HepG2 (cell line): ENCODE results near the gene AFF1. TPM values are rescaled to one million over a fixed set of nuclear protein-coding genes. Genes with fewer than 3 reads are reported as not detected.

Experiments used
- ATAC-seq: fragments of 200-7000 bp; cut with Tn5 transposase; 3 replicates; pipeline ENCODE4 v1.9.1; 2020; ENCODE audit warnings: mild to moderate bottlenecking, moderate library complexity
- BruUV-seq: library from RNA; stranded (reverse); fragments of 400-500 nt; replicated peaks from 2 replicates; lab custom pipeline; 2021; lab: Mats Ljungman, UMichigan
- CTCF ChIA-PET: fragments of 300-600 bp; formaldehyde crosslinking; extraction: SDS; loops from one replicate; lab custom pipeline; 2021; ENCODE audit warnings: low total read pairs, inconsistent platforms, low intra/inter-chr PET ratio; lab: Yijun Ruan, JAX
- POLR2A ChIA-PET: fragments of 350-600 bp; sonication (Branson Sonifier 250); formaldehyde crosslinking; loops from one replicate; lab custom pipeline; 2020; ENCODE audit warnings: antibody characterized with exemption, inconsistent platforms; lab: Yijun Ruan, JAX
- DNase-seq: peaks from one replicate; pipeline ENCODE4 v3.0.0-alpha.2; 2015; ENCODE audit warnings: low spot score
- FAIRE-seq: peaks from 3 replicates; lab custom pipeline; 2011; peaks lifted over from hg19 to GRCh38; lab: Jason Lieb, UNC
- H2AFZ ChIP-seq: one replicate; pipeline ENCODE4 v1.6.1; 2011; ENCODE audit warnings: low read length, inconsistent platforms
- H3K27ac ChIP-seq: fragments of 300-600 bp; 3 replicates; pipeline ENCODE4 v1.8.0; 2011; ENCODE audit warnings: mixed run types, mild to moderate bottlenecking, mixed read lengths, low read length, inconsistent platforms; ENCODE audit not compliant: insufficient read depth; ENCODE audit errors: extremely low read length
- H3K27me3 ChIP-seq, 2 experiments: fragments of 200-600 bp in 1 of 2; 2 replicates in 1 of 2; 3 replicates in 1 of 2; pipeline versions ENCODE4 v1.6.0 to v1.8.0; 2011; ENCODE audit warnings: low read length in 2 of 2, mild to moderate bottlenecking in 2 of 2, moderate library complexity in 2 of 2, inconsistent platforms in 1 of 2; ENCODE audit not compliant: insufficient read depth in 2 of 2, control insufficient read depth in 1 of 2
- H3K36me3 ChIP-seq, 2 experiments: fragments of 200-600 bp in 1 of 2; replicated peaks in 1 of 2; 2 replicates in 1 of 2; 3 replicates in 1 of 2; pipeline versions ENCODE4 v1.5.1 to v1.8.0; 2011; ENCODE audit warnings: low read length in 2 of 2, inconsistent platforms in 1 of 2; ENCODE audit not compliant: insufficient read depth in 2 of 2, control insufficient read depth in 1 of 2
- H3K4me1 ChIP-seq: 2 replicates; pipeline ENCODE4 v1.5.1; 2012; ENCODE audit warnings: low read length, inconsistent platforms; ENCODE audit not compliant: insufficient read depth
- H3K4me2 ChIP-seq: 2 replicates; pipeline ENCODE4 v1.6.0; 2011; ENCODE audit warnings: low read depth, low read length, inconsistent platforms
- H3K4me3 ChIP-seq, 3 experiments: fragments of 200-600 bp in 1 of 3; sonication (generic), shearing (Covaris generic) in 1 of 3; replicated peaks in 1 of 3; 2 replicates each; pipeline ENCODE4 v1.5.1; 2011 to 2016; ENCODE audit warnings: low read length in 3 of 3, inconsistent platforms in 2 of 3, low read depth in 2 of 3, mild to moderate bottlenecking in 2 of 3, control low read depth in 1 of 3, mixed read lengths in 1 of 3; ENCODE audit not compliant: insufficient read depth in 1 of 3
- H3K79me2 ChIP-seq: one replicate; pipeline ENCODE4 v1.6.1; 2011; ENCODE audit warnings: low read length, inconsistent platforms; ENCODE audit not compliant: insufficient read depth
- H3K9ac ChIP-seq: 2 replicates; pipeline ENCODE4 v1.6.0; 2011; ENCODE audit warnings: mild to moderate bottlenecking, low read depth, low read length, inconsistent platforms; ENCODE audit not compliant: insufficient read depth
- H3K9me3 ChIP-seq: 2 replicates; pipeline ENCODE4 v1.5.1; 2012; ENCODE audit warnings: mild to moderate bottlenecking, low read length
- H4K20me1 ChIP-seq: 2 replicates; pipeline ENCODE4 v1.6.0; 2011; ENCODE audit warnings: inconsistent platforms, mild to moderate bottlenecking, low read length, moderate library complexity; ENCODE audit not compliant: insufficient read depth
- ETV6 ChIP-seq: sonication (generic); formaldehyde crosslinking; conservative IDR thresholded peaks from 2 replicates; pipeline ENCODE4 v1.4.0; 2020; ENCODE audit warnings: missing genetic modification reagents
- HNRNPH1 ChIP-seq: fragments of 200-400 bp; formaldehyde crosslinking; optimal IDR thresholded peaks from 2 replicates; pipeline ENCODE3; 2017; ENCODE audit warnings: mild to moderate bottlenecking, low read depth, low read length
- LCORL ChIP-seq, 2 experiments: fragments of 450-650 bp in 1 of 2; sonication (generic) in 1 of 2; formaldehyde crosslinking in 1 of 2; IDR thresholded peaks; 2 replicates each; pipeline versions ENCODE4 v1.5.0 to v1.6.1; 2017 to 2020; ENCODE audit warnings: antibody characterized with exemption in 1 of 2, missing genetic modification reagents in 1 of 2
- SIX4 ChIP-seq: sonication (generic); formaldehyde crosslinking; IDR thresholded peaks from 2 replicates; pipeline ENCODE4 v1.4.0; 2020; ENCODE audit warnings: missing genetic modification reagents
- ZBTB42 ChIP-seq: sonication (generic); formaldehyde crosslinking; IDR thresholded peaks from 2 replicates; pipeline ENCODE4 v1.5.0; 2020; ENCODE audit warnings: mild to moderate bottlenecking, missing genetic modification reagents
- ZKSCAN8 ChIP-seq: IDR thresholded peaks from 2 replicates; pipeline ENCODE4 v1.6.1; 2016; ENCODE audit warnings: borderline replicate concordance, missing genetic modification reagents, missing compliant biosample characterization
- WGBS: methylation state at CpG from one replicate; pipeline ENCODE4 v1.1.6; 2017; ENCODE audit warnings: low lambda C conversion rate; 5-methylcytosine and 5-hydroxymethylcytosine counted together
- in situ Hi-C: cut with HindIII; loops from 2 replicates; pipeline ENCODE4 v1.10.0; 2017; ENCODE audit warnings: low pct_unique_long_range_greater_than_20kb; ENCODE audit not compliant: extremely low pct_ligation_motif_present
- intact Hi-C: fragments of 100-400 bp; cut with micrococcal nuclease; formaldehyde crosslinking; loops from one replicate; pipeline ENCODE4 v1.10.0; 2022; ENCODE audit not compliant: unreplicated experiment
- polyA plus RNA-seq, 8 experiments: library from polyadenylated mRNA; depleted of rRNA in 3 of 8; stranded (reverse) in 7 of 8; unstranded in 1 of 8; fragments of >200 nt; fragmentation: Illumina TruSeq in 4 of 8; extraction: Trizol in 4 of 8; gene quantifications; 2 replicates each; pipeline versions ENCODE4 v1.2.1 to v1.2.3, GENCODE V29; 2011 to 2016; ENCODE audit warnings: low read depth in 4 of 8, missing spikeins in 1 of 8, mixed read lengths in 1 of 8; ENCODE audit not compliant: insufficient read depth in 1 of 8
- total RNA-seq, 5 experiments: library from RNA; depleted of rRNA; stranded (reverse); fragments of >200 nt; fragmentation: Illumina TruSeq; extraction: Trizol; gene quantifications; 2 replicates each; pipeline ENCODE4 v1.2.3, GENCODE V29; 2016; ENCODE audit warnings: low read depth in 1 of 5
- TF ChIP-seq, protein P1 (sequence below): sonication (generic); formaldehyde crosslinking; IDR thresholded peaks from 2 replicates; pipeline ENCODE4 v1.5.1; 2020; ENCODE audit warnings: missing genetic modification reagents, mild to moderate bottlenecking, borderline replicate concordance
- TF ChIP-seq, protein P2 (sequence below): sonication (generic); formaldehyde crosslinking; IDR thresholded peaks from 2 replicates; pipeline ENCODE4 v1.5.0; 2020; ENCODE audit warnings: mild to moderate bottlenecking, missing genetic modification reagents
- TF ChIP-seq, protein P3 (sequence below): sonication (generic); formaldehyde crosslinking; IDR thresholded peaks from 2 replicates; pipeline ENCODE4 v1.8.0; 2022; ENCODE audit warnings: mild to moderate bottlenecking, missing genetic modification reagents; ENCODE audit not compliant: insufficient replicate concordance

Gene AFF1
- total and polyA plus RNA-seq, 2 of the 13 experiments (the other 11 are each of a cell fraction or from before 2014, with no cell fraction given): 15.5 to 15.9 TPM

DNA sequence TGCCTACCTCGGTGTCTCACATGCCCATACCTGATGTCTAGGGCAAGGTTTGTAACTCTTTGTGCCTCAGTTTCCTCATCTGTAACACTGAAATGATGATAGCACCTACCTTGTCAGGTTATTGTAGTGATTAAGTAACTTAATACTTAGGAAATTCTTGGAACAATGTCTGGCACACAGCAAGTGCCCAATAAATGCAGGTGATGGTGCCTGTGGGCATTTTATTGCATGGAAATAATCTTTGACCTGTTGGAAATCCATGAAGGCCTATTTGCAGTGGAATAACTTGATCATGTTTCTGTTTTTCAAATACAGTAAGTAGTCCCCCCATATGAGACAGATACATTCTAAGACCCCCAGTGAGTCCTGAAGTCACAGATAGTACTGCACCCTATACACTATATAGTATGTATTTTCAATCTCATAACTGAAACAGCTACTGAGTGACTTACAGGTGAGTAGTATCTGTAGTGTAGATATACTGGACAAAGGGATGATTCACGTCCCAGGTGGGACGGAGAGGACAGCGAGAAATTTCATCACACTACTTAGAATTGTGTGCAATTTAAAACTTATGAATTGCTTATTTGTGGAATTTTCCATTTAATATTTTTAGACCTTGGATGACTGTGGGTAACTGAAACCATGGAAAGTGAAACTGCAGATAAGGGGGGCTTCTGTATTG is 42.1 kb downstream of the AFF1 start:
- peak overlapping the region; percentile 65 for H3K9ac ChIP-seq
- POLR2A ChIA-PET: interaction anchor here (1.8 to 3.6 kb wide), 2 partner anchors 29 to 41 kb away, joined by 13 to 30 read pairs; partner anchors contain the start of gene AFF1
- H2AFZ ChIP-seq: no peak overlapping the region
- peaks cover 81% of the 10 kb centered on the region for H3K4me1 ChIP-seq
- 85% methylated on average over 4 of the region's 4 CpGs for WGBS
- H3K4me2 ChIP-seq: peak overlapping the region; percentile 67
- no TSS peak for BruUV-seq
- peaks cover 3 to 6% of the 10 kb centered on the region in 2 experiments; a peak in 3 of 5 replicates for H3K36me3 ChIP-seq
- ATAC-seq (peak; percentile 11; the same call in 2 of the 3 replicates), FAIRE-seq (no peak), DNase-seq (no peak)
- no peaks in the 10 kb centered on the region for H3K27me3 ChIP-seq
- peak overlapping the region in 1 of 3 experiments; percentile 28; a peak in 1 of 6 replicates for H3K4me3 ChIP-seq
- peak overlapping the region; percentile 94 for H3K27ac ChIP-seq
- TF ChIP-seq SIX4 (CRISPR knock-in tag) (no peak), ETV6 (no peak), HNRNPH1 (no peak), LCORL (IDR thresholded peaks at IDR 0.05) (no peak), LCORL (CRISPR knock-in tag; IDR thresholded peaks at IDR 0.05) (no peak), ZBTB42 (CRISPR knock-in tag) (no peak), ZKSCAN8 (peak; percentile 99)
- TF ChIP-seq, protein P1, sequence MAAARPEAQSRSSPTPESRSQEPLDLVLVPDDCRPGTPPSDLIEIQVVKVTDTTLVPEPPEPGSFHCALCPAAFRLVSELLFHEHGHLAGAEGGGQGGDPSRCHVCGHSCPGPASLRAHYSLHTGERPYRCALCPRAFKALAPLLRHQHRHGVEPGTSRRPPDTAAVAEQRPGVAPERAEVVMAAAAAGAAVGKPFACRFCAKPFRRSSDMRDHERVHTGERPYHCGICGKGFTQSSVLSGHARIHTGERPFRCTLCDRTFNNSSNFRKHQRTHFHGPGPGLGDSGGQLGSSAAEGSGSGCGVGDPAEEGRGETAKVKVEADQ (CRISPR knock-in tag): 0 out of 2 replicates have a peak, but pooled peaks have one; percentile 28
- TF ChIP-seq, protein P2, sequence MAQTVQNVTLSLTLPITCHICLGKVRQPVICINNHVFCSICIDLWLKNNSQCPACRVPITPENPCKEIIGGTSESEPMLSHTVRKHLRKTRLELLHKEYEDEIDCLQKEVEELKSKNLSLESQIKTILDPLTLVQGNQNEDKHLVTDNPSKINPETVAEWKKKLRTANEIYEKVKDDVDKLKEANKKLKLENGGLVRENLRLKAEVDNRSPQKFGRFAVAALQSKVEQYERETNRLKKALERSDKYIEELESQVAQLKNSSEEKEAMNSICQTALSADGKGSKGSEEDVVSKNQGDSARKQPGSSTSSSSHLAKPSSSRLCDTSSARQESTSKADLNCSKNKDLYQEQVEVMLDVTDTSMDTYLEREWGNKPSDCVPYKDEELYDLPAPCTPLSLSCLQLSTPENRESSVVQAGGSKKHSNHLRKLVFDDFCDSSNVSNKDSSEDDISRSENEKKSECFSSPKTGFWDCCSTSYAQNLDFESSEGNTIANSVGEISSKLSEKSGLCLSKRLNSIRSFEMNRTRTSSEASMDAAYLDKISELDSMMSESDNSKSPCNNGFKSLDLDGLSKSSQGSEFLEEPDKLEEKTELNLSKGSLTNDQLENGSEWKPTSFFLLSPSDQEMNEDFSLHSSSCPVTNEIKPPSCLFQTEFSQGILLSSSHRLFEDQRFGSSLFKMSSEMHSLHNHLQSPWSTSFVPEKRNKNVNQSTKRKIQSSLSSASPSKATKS (CRISPR knock-in tag): no peak
- TF ChIP-seq, protein P3, sequence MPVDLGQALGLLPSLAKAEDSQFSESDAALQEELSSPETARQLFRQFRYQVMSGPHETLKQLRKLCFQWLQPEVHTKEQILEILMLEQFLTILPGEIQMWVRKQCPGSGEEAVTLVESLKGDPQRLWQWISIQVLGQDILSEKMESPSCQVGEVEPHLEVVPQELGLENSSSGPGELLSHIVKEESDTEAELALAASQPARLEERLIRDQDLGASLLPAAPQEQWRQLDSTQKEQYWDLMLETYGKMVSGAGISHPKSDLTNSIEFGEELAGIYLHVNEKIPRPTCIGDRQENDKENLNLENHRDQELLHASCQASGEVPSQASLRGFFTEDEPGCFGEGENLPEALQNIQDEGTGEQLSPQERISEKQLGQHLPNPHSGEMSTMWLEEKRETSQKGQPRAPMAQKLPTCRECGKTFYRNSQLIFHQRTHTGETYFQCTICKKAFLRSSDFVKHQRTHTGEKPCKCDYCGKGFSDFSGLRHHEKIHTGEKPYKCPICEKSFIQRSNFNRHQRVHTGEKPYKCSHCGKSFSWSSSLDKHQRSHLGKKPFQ (CRISPR knock-in tag): no peak
- intact Hi-C loops: loop anchor here (1.0 kb wide), 1 partner anchor 29 kb away; no protein-coding TSS in a partner anchor
- CTCF ChIA-PET: no interaction called here
- peaks cover 55% of the 10 kb centered on the region for H3K79me2 ChIP-seq
- no peaks in the 10 kb centered on the region for H4K20me1 ChIP-seq
- in situ Hi-C loops: no loop called here
- H3K9me3 ChIP-seq: no peaks in the 10 kb centered on the region
